GM23338 (cell line): ENCODE measurements around the gene MED14. TPM values are rescaled to one million over a fixed set of nuclear protein-coding genes. Genes with fewer than 3 reads are reported as not detected.

Source experiments
- ATAC-seq: fragments of 200-7000 bp; cut with Tn5 transposase; 3 replicates; pipeline ENCODE4 v1.9.1; 2020
- DNase-seq: peaks from one replicate; pipeline ENCODE4 v3.0.0-alpha.2; 2015; ENCODE audit warnings: low spot score
- H2AFZ ChIP-seq: fragments of 200-600 bp; sonication (generic); 2 replicates; pipeline ENCODE4 v1.8.0; 2016; ENCODE audit warnings: antibody characterized with exemption, mild to moderate bottlenecking, moderate library complexity
- H3F3A ChIP-seq: fragments of 200-600 bp; sonication (generic); replicated peaks from 2 replicates; pipeline ENCODE4 v1.8.0; 2017; ENCODE audit warnings: antibody characterized with exemption, mixed run types, low read depth
- H3K27ac ChIP-seq: fragments of 200-600 bp; sonication (generic); 2 replicates; pipeline ENCODE4 v1.6.1; 2016; ENCODE audit warnings: low read depth
- H3K27me3 ChIP-seq: fragments of 200-600 bp; sonication (generic); 2 replicates; pipeline ENCODE4 v1.8.0; 2016; ENCODE audit warnings: mild to moderate bottlenecking, mixed run types, moderate library complexity; ENCODE audit not compliant: insufficient read depth
- H3K36me3 ChIP-seq: fragments of 200-600 bp; sonication (generic); 2 replicates; pipeline ENCODE4 v1.8.0; 2016; ENCODE audit warnings: mild to moderate bottlenecking; ENCODE audit not compliant: insufficient read depth
- H3K4me1 ChIP-seq: fragments of 200-600 bp; sonication (generic); 2 replicates; pipeline ENCODE4 v1.8.0; 2016; ENCODE audit warnings: mild to moderate bottlenecking, moderate library complexity; ENCODE audit not compliant: insufficient read depth
- H3K4me2 ChIP-seq: fragments of 200-600 bp; sonication (generic); 2 replicates; pipeline ENCODE4 v1.7.1; 2017; ENCODE audit warnings: mixed run types
- H3K4me3 ChIP-seq: fragments of 200-600 bp; sonication (generic); 2 replicates; pipeline ENCODE4 v1.6.1; 2016; ENCODE audit warnings: mixed run types
- H3K79me2 ChIP-seq: fragments of 200-600 bp; sonication (generic); replicated peaks from 2 replicates; pipeline ENCODE4 v1.8.0; 2017; ENCODE audit warnings: mild to moderate bottlenecking; ENCODE audit not compliant: insufficient read depth
- H3K9me2 ChIP-seq: fragments of 200-600 bp; sonication (generic); 2 replicates; pipeline ENCODE4 v1.8.0; 2017; ENCODE audit not compliant: insufficient read depth
- H4K20me1 ChIP-seq: fragments of 200-600 bp; sonication (generic); replicated peaks from 2 replicates; pipeline ENCODE4 v1.8.0; 2017; ENCODE audit warnings: mild to moderate bottlenecking; ENCODE audit not compliant: insufficient read depth
- H3K27ac Mint-ChIP-seq: 2 replicates; pipeline ENCODE4 v1.8.0; 2020; ENCODE audit warnings: inconsistent platforms, mild to moderate bottlenecking, moderate library complexity, mixed read lengths
- H3K27me3 Mint-ChIP-seq: 3 replicates; pipeline ENCODE4 v1.8.0; 2022; ENCODE audit warnings: low read depth, mild to moderate bottlenecking, moderate library complexity, mixed read lengths, inconsistent platforms; ENCODE audit not compliant: insufficient read depth, poor library complexity
- H3K36me3 Mint-ChIP-seq: 3 replicates; pipeline ENCODE4 v1.8.0; 2021; ENCODE audit warnings: low read depth, mild to moderate bottlenecking, inconsistent platforms, moderate library complexity, mixed read lengths
- H3K4me1 Mint-ChIP-seq: 3 replicates; pipeline ENCODE4 v1.8.0; 2020; ENCODE audit warnings: mild to moderate bottlenecking, inconsistent platforms, mixed read lengths
- H3K4me3 Mint-ChIP-seq: 3 replicates; pipeline ENCODE4 v1.8.0; 2021; ENCODE audit warnings: moderate library complexity, mild to moderate bottlenecking, inconsistent platforms, mixed read lengths
- H3K9me3 Mint-ChIP-seq: 3 replicates; pipeline ENCODE4 v1.8.0; 2020; ENCODE audit warnings: moderate library complexity, mild to moderate bottlenecking, inconsistent platforms, mixed read lengths
- CREB1 ChIP-seq: fragments of 250-450 bp; sonication (Bioruptor Pico); IDR thresholded peaks from 2 replicates; pipeline ENCODE4 v1.5.0; 2020; ENCODE audit warnings: low read depth, mild to moderate bottlenecking, moderate library complexity
- CTCF ChIP-seq, 2 experiments: fragments of 200-600 bp in 1 of 2; sonication (generic) in 1 of 2; conservative IDR thresholded peaks; 2 replicates each; pipeline versions ENCODE4 v1.5.1 to v1.6.1; 2016 to 2017; ENCODE audit warnings: antibody characterized with exemption in 2 of 2, low read depth in 2 of 2, mild to moderate bottlenecking in 2 of 2, moderate library complexity in 1 of 2
- ETS1 ChIP-seq: IDR thresholded peaks from 2 replicates; pipeline ENCODE4 v1.6.1; 2016; ENCODE audit warnings: antibody characterized with exemption
- EZH2phosphoT487 ChIP-seq: fragments of 200-600 bp; sonication (generic); IDR thresholded peaks from one replicate; pipeline ENCODE4 v1.8.1; 2018; ENCODE audit warnings: antibody characterized with exemption; ENCODE audit not compliant: unreplicated experiment
- JUNB ChIP-seq: IDR thresholded peaks from one replicate; pipeline ENCODE4 v1.6.1; 2016; ENCODE audit warnings: antibody characterized with exemption; ENCODE audit not compliant: unreplicated experiment
- NANOG ChIP-seq: IDR thresholded peaks from 2 replicates; pipeline ENCODE4 v1.6.1; 2016; ENCODE audit warnings: antibody characterized with exemption, borderline replicate concordance
- REST ChIP-seq: IDR thresholded peaks from one replicate; pipeline ENCODE4 v1.6.1; 2018; ENCODE audit warnings: antibody characterized with exemption; ENCODE audit not compliant: unreplicated experiment
- STAT1 ChIP-seq: IDR thresholded peaks from one replicate; pipeline ENCODE4 v1.6.1; 2016; ENCODE audit warnings: antibody characterized with exemption; ENCODE audit not compliant: unreplicated experiment
- ZNF114 ChIP-seq: fragments of 250-450 bp; sonication (Bioruptor Pico); IDR thresholded peaks from 2 replicates; pipeline ENCODE4 v1.5.0; 2020; ENCODE audit warnings: mild to moderate bottlenecking, moderate library complexity
- ZNF331 ChIP-seq: fragments of 250-450 bp; sonication (Bioruptor Pico); IDR thresholded peaks from 2 replicates; pipeline ENCODE4 v1.5.0; 2020; ENCODE audit warnings: low read depth, mild to moderate bottlenecking, moderate library complexity
- polyA plus RNA-seq: library from polyadenylated mRNA; unstranded; fragments of >200 nt; fragmentation: Nextera tagmentation; extraction: Ambion mirVana; gene quantifications from 2 replicates; pipeline ENCODE4 v1.2.1, GENCODE V29; 2016
- total RNA-seq: library from RNA; depleted of rRNA; stranded (reverse); fragments of >200 nt; shearing (Covaris generic); gene quantifications from 2 replicates; pipeline ENCODE4 v1.2.3, GENCODE V29; 2014

Gene MED14
- total and polyA plus RNA-seq, 2 experiments from 2014 or later = 29.8 to 99.3 TPM

GRCh38 chrX:40727581-40728252 is 7.6 kb downstream of the MED14 start:
- Mint-ChIP-seq H3K36me3 (peaks cover 49% of the 10 kb centered on the region), H3K27me3 (no peaks in the 10 kb centered on the region), H3K4me1 (peaks cover 32% of the 10 kb centered on the region), H3K4me3 (no peak overlapping the region), H3K9me3 (no peaks in the 10 kb centered on the region), H3K27ac (no peak overlapping the region; the same call in 1 of the 2 replicates)
- DNase-seq (no peak), ATAC-seq (no peak)
- peaks cover 3% of the 10 kb centered on the region for H4K20me1 ChIP-seq
- peaks cover 9% of the 10 kb centered on the region; the same call in 1 of the 2 replicates for H3K36me3 ChIP-seq
- no peaks in the 10 kb centered on the region for H3F3A ChIP-seq
- peaks cover 7% of the 10 kb centered on the region for H3K4me1 ChIP-seq
- no peaks in the 10 kb centered on the region for H3K9me2 ChIP-seq
- no peaks in the 10 kb centered on the region for H3K27me3 ChIP-seq
- no peak for TF ChIP-seq NANOG
- TF ChIP-seq STAT1 = no peak
- no peak for TF ChIP-seq CTCF (conservative IDR thresholded peaks at IDR 0.05; ENCODE audit: low read depth in 2 of 2)
- TF ChIP-seq JUNB = no peak
- no peak for TF ChIP-seq REST
- TF ChIP-seq ETS1 = no peak
- no peak for TF ChIP-seq EZH2phosphoT487
- no peak for TF ChIP-seq CREB1 (CRISPR knock-in tag)
- TF ChIP-seq ZNF114 (CRISPR knock-in tag) = no peak
- TF ChIP-seq ZNF331 (CRISPR knock-in tag) = no peak
- no peak overlapping the region for H3K4me3 ChIP-seq
- no peak overlapping the region for H2AFZ ChIP-seq
- H3K79me2 ChIP-seq = peaks cover 100% of the 10 kb centered on the region
- no peak overlapping the region for H3K27ac ChIP-seq
- no peak overlapping the region for H3K4me2 ChIP-seq
